HG03175 (cell line): ENCODE results near the gene WASL.
"Not testable (repeated sequence)": the region's sequence is repeated elsewhere in the genome, so short reads cannot be mapped to it uniquely, and the experiment has no call there.

Source experiments
- ATAC-seq: cut with Tn5 transposase; IDR thresholded peaks from one replicate; pipeline ENCODE4 v1.9.1; 2021; ENCODE audit warnings: mild to moderate bottlenecking, moderate library complexity; ENCODE audit not compliant: unreplicated experiment

Gene WASL

DNA sequence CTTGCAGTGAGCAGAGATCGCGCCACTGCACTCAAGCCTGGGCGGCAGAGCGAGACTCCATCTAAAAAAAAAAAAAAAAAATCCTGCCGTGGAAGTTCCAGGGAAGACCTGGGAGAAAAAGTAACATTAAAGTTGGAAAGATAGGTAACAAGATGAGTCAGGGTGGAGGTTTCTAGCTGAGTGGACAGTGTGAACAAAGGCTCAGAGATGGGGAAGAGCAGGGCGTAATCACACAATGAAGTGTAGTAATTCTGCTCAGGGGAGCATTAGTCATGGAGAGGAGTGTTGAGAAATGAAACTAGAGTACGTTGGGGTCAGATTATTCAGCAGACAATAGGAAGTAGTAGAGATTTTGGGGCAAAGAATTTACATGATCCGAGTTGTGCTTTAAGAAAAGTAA lies 21.6 kb upstream of the WASL start:
- ATAC-seq, result peak; percentile 89

DNA sequence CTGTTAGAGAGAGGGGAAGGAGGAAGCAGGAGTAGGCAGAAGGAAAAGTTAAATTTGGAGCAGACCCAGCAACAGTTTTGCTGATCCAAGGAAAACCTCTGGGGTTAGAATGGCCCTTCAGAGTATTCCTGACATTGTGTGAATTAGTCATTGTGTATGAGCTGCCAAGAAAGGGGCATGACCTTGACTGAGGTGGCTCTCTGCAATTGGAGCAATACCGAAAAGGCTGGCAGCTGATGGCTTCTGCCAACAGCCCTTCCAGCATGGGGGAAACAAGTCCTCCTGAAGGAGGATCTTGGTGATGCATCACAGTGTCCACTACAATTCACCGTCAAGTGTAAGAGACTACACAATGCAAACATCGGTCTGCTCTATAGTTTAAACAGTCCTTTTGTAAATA lies 20.6 kb upstream of the WASL start:
- no peak for ATAC-seq

DNA sequence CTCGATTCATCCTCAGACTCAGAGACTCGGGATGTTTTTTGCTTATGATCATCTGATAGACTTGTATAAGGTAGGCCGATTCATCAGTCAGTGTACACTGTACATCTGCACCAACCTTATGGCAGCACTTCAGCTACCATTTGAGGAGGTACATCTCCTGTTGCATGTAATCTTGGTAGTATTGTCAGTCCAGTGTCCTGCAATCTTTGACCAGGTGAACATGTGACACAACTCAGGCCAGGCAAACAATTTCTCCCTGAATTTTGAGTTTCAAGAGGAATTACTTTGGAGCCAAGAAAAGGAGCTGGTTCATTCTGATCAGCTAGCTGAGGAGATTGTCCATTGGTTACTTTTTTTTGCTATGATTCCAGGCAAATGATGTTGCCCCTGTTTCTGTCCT lies 19.7 kb upstream of the WASL start:
- ATAC-seq, result no peak

DNA sequence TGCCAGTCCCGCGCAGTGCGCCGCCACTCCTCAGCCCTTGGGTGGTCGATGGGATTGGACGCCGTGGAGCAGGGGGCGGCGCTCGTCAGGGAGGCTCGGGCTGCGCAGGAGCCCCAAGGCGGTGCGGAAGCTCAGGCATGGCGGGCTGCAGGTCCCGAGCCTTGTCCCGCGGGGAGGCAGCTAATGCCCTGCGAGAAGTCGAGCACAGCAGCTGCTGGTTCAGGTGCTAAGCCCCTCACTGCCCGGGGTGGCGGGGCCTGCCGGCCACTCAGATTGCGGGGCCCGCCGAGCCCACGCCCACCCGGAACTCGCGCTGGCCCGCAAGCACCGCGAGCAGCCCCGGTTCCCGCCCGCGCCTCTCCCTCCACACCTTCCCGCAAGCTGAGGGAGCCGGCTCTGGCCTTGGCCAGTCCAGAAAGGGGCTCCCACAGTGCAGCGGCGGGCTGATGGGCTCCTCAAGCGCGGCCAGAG lies 14.4 kb upstream of the WASL start:
- no peak for ATAC-seq

DNA sequence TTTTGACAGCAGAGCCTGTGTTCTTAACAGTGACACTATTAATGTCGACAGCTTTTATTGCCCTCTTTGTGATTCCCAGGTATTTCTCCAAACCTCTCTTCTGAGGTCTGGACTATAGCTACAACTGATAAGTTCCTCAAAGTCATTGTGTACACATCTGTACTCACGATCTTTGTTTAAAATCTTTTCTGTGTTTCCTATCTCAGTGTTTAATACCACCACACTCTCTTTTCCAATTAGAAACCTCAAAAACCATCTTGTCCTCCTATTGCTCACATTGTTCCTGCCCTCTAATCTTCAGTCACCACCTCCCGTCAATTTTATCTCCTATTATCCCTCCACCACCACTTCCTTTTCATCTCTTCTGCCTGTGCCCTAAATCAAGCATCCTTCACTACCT lies 12.9 kb upstream of the WASL start:
- ATAC-seq, result no peak

DNA sequence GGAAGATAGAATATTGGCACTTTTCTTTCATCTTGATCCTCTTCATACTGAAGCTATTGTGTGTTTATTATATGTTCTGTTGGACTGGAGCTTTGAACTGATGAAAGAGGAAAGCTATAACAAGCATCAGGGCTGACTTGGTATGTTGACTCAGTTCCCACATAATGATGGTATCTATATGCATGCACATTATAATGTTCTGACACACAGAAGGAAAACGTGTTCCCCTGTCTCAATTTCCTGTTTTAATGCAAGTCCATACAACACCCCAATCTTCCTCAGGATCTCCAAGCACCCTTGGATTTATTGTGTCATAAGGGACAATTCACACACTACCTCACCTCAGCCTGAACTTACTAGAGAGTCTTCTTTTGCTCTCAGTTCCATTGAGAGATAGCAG lies 8.3 kb upstream of the WASL start:
- no peak for ATAC-seq

DNA sequence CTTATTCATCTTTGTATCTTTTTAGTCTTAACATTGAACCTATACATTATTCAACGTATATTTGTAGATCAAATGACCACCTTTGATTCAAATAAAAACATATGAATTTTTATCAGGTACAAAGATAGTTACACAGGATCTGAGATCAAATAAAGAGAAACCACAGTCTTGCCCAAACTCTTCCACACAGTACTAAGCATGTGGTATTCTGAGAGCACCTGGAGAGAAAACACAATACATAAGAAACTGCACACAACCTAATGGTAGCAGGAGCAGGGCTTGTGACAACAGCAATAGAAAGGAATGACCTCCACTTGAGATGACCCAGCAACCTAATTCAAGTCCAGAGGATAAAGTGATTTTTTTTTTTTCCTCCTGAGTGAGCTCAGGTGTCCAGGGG lies 6.5 kb upstream of the WASL start:
- no peak for ATAC-seq

DNA sequence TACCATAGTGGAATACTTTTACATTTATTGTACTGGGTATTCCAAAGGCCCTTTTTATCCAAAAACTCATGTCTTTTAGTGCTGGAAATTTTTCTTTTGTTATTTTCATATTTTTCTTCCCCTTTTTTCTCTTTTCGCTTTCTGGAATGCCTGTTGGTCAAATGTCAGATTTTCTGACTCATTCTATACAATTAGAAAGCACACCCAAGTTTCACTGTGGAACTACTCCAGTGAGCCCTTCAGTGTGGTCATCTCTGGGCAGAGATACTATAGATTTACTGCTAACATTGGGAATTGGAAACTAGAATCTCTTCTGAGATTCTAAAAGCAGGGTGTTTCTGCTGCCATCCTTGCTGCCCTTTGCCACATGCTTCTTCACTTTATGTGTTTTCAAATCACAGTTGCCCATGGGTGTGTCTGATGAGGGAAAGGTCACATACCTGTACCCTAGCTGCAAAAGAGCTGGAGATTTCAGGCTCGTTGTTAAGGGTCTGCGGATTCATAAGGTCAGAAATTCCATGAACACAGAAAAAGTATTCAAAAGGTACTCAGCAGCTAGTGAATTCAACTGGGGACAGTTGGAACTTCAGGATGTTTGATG lies 5.6 kb upstream of the WASL start:
- no peak for ATAC-seq

DNA sequence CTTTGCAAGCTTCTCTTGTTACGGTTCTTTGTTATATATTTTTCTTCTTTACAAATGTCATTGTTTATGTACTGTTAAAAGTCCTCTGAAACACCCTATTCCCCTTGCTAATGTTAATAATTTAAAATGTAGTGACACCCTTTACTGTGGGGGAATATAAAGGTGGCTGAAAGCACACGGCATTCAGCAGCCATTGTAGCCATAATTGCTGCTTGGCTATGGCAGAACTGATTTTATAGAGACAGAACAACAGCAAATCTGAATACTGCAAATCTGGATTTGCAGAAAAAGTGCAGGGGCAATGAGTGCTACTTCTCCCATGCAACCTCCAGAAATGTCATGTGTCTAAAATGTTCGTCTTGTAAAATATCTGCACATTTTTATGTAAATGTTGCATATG lies 3.7 kb upstream of the WASL start:
- ATAC-seq, result no peak

DNA sequence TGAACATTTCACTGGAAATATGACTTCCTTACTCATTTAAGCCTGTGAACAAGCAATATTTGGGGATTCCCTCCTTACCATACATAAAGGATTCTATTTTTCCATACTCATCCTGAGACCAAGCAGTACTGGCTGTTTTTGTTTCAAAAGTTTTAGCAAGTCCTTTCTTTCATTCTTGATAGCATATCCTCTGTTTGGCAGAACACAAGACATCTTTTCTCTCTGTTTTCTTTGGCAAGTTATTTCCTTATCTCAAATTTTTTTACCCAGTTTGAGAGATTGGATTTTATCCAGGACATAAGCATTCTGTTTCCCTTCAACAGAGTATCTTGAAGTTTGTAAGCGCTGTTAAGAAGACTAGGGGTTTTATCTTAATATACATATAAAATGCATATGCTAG lies 3.0 kb upstream of the WASL start:
- no peak for ATAC-seq

DNA sequence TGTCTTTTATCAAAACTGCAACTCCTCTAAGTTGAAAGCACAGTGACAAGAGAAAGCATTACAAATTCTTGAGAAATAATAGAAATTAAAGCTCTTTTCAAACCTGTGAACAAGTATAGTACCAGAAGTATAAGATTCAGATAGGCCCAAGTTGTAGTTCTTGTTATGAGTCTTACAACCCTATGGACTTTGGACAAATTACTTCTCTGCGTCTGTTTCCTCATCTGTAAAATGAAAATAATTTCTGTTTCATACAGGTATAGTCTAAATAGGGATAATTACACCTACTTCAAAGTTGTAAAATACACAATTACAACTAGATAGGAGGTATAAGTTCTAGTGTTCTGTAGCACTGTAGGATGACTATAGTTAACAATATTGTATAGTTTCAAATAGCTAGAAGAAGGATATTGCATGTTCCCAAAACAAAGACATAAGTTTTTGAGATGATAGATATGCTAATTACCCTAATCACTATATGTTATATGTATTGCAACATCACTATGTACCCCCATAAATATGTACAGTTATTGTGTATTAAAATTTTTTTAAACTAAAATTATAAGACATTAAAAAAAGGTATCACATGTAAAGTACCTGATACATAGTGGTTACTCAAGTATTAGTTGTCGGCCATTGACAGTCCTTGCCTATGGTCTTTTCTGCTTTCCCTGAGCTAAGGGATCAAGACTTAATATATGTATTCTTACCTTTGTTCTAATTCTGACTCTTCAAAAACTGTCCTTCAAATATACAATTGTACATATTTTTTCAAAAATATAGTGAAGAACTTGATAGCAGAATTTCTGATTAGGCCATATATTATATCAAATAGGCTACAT lies 1.8 kb upstream of the WASL start:
- no peak for ATAC-seq

DNA sequence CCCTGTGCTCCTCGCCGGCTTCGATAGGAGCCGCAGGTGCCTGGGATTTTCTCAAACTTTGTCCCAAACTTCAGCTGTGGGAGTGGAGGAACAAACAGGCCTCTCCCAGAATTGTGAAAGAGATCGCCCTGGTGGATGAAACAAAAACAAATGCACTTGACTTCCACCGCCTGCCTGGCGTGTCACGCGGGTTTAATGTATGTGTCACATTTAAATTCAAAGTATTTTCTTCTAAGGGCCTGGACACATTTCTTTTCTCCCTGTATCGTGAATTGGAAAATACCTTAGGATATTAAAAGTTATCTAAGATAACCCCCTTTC lies 694 bp upstream of the WASL start:
- peak; percentile 22 for ATAC-seq

DNA sequence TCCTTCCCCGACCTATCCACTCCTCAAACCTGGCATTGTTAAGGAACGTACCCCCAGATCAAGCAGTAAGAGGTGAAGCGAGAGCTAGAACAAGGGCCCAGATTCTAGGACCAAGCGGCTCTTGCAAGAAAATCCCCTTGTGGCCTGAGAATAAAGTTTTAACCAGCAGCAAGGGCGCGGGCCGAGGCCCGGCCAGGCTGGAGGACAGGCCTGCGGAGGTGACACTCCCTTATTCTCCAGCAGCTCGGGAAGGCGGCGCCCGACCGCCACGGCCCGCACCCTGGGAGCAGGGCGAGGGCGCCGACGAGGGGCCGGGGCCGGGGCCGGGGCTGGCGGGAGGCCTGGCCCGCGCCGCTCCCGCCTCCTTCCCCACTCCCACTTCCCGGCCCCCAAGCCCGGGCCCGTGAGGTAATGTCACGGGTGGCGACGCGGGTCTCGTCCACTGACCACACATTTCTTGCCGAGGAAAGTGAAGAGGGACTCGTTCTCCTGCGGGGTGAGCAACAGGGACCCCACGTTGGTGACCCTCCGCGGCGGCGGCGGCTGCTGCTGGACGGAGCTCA lies 551 bp downstream of the WASL start:
- ATAC-seq, result peak; percentile 23

DNA sequence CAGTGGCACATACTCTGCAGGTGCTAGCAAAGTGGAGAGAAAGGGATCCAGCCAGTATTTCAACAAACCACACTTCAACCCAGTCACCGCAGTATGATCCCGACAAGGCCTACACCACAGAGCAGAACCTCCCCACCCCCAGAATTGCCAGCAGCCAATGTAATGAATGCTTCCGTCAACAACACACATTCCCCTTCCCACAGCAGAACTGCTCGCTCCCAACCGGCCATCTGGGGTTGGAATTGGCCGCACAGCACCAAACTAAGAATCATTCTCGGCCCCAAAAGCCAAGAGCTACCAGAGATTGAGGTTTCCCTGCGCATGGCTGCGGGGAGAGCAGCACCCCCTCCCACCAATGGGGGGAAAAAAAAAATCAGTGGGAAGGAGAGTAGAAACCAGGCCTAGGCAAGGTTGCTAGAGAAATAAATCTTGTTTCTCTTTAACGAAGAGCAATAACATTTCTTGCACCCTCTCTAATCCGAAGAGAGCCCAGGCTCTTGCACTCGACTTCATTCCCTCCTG lies 1.1 kb downstream of the WASL start:
- ATAC-seq, result no peak

DNA sequence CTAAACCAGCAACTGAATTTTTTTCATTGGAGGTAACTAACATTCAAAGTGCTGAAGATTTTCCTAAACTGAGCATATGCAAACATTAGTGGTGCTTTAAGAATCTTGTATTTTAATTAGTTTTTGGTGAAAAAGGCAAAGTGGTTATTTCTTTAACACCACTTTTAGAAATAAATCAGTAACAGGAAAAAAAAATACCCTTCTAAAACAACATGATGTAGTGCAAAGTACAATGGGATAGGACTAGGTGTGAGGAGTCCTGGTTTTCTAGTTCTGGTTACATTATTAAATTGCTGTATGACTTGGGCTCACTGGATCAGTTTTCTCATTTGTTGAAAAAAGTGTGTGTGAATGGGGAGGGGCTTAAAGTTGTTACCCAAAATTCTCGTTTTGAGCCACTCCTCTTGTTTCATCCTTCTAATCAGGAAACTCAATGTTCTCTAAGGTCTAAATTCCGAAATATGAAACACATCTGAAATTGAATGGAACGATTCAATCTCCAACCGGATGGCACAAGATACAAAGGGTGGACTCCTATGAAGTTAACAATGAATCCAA lies 1.8 kb downstream of the WASL start:
- ATAC-seq, result no peak

DNA sequence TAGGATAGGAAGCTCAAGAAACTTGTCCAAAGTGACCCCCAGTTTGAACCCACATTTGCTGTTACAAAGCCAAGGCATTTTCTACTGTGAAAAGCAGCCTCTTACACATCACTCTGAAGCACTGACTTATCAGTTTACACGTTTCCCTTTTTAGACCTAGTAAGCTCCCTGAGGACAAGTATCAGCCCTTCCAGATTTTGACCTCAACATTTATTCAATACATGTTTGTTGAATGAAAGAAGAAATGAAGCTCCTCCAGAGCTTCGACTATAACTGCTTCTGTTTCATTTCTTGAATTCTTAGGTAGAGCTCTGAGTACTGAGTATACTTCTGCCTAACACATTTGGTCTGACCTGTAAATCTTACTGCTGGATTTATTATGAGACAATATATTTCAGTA lies 2.7 kb downstream of the WASL start:
- no peak for ATAC-seq

DNA sequence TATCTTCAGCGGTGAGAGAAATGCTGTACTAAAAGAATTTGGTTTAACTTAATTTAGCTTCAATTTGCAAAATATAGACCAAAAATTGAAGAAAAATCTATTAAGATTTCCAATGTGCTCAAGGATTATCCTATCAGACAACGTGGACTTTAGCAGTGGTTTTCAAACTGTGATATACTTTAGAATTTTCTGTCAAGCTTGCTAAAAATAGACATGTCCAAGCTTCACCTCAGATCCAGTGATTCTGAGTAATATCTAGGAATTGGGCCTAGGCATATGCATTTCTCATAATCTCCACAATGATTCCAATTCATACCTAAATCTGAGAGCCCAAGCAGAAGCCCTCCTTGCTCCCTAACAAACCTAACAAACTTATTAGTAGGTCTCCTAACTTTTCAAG lies 3.4 kb downstream of the WASL start:
- ATAC-seq, result no peak

DNA sequence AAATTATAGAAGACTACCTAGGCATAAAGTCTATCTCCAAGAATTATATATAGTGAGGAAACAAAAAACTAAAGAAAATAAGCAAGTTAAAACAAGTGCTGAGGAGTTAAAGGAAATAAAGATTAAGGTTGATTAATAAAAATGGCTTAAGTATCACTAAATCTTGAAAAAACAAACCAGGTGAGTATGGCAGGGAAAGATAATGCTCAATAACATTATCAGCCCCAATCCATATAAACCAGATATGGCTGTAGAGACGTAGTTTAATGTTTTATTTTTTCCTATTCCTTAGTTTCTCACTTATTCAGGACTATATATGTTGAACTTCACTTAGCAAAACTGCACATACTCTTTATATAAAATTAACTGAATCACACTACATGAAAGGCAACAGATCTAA lies 4.4 kb downstream of the WASL start:
- ATAC-seq, result no peak

DNA sequence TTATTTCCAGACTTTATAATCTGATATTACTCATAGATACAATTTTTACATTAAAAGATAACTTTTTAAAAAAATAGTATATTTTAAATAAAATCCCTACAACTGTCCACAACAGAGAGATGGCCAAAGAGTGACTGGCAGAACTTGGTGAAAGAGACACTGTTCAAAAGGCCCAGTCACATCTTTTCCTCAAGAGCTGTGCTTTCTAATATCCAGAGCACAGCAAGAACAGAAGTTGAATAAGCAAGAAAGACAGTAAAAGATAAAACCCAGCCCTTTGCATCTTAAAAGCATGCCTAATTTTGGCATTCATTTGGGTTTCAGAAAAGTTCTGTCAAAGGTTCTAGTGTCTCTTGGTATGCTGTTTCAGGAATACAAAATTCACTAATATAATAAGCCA lies 6.9 kb downstream of the WASL start:
- ATAC-seq, result no peak

DNA sequence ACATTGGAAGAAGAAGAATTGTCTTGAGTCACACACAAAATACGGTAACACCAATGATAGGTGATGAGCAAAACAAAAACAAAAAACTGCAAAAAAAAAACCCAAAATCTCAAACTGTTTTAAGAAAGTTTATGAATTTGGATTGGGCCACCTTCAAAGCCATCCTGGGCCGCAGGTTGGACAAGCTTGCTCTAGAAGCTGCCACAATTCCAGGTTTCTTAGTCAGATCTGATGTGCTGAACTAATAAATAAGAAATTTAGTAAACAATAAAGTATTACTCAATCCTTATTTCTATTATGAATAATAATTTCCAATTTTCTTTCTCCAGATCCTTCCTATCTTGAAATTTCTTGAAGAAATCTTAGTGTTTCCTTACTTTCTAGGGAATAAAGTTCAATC lies 10.0 kb downstream of the WASL start:
- no peak for ATAC-seq

DNA sequence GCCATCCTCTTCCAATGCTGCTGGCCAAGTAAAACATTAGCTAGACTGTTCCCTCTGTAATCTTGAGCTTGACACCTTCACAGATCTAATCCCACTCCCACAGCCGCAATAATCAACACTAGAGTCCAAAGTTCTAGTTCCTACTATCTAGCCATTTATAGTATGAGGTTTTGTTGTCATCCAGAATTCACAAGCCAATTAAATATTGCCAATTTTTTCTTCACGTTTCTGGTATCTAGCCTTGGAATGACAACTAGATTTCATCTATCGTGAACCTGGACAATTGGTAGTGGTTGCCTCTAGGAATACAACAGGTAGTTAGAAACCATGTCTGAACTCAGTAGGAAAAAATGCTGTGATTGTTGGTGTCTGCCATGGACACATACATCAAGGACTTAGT lies 10.4 kb downstream of the WASL start:
- no peak for ATAC-seq

DNA sequence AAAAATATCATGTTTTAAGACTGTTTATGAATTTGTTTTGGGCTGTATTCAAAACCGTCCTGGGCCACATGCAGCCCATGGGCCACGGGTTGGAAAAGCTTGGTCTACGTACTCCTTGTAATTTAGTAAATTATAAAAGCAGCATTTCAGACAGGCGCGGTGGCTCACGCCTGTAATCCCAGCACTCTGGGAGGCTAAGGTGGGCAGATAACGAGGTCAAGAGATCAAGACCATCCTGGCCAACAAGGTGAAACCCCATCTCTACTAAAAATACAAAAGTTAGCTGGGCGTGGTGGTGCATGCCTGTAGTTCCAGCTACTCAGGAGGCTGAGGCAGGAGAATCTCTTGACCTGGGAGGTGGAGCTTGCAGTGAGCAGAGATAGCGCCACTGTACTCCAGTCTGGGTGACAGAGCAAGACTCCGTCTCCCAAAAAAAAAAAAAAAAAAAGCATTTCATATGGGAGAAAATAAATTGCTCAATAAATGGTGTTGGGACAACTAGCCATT lies 11.6 kb downstream of the WASL start:
- ATAC-seq, result not testable (repeated sequence)
